HG03460 (cell line): ENCODE data around the gene CAPG.
"Not testable (repeated sequence)": the region's sequence is repeated elsewhere in the genome, so short reads cannot be mapped to it uniquely, and the experiment has no call there.

ENCODE experiments used
- ATAC-seq: cut with Tn5 transposase; IDR thresholded peaks from one replicate; pipeline ENCODE4 v1.9.1; 2021; ENCODE audit not compliant: unreplicated experiment

Gene CAPG

GRCh38 chr2:85398426-85399182, 11.6 kb downstream of the CAPG start:
- ATAC-seq: no peak

GRCh38 chr2:85397925-85398331, 12.2 kb downstream of the CAPG start:
- no peak for ATAC-seq

GRCh38 chr2:85396531-85397470, 13.4 kb downstream of the CAPG start:
- ATAC-seq: no peak

- ATAC-seq: no peak
Measured at GRCh38 chr2:85395912-85396475, 14.2 kb downstream of the CAPG start.

GRCh38 chr2:85394976-85395375, 15.2 kb downstream of the CAPG start:
- no peak for ATAC-seq

- no peak for ATAC-seq
Measured at GRCh38 chr2:85394261-85394681, 15.9 kb downstream of the CAPG start.

- no peak for ATAC-seq
Measured at GRCh38 chr2:85393836-85394235, 16.3 kb downstream of the CAPG start.

- no peak for ATAC-seq
Measured at GRCh38 chr2:85390941-85391669, 19.1 kb downstream of the CAPG start.

- no peak for ATAC-seq
Measured at GRCh38 chr2:85388878-85389538, 21.2 kb downstream of the CAPG start.

GRCh38 chr2:85387754-85388153, 22.4 kb downstream of the CAPG start:
- no peak for ATAC-seq

- ATAC-seq: no peak
Measured at GRCh38 chr2:85385746-85386145, 24.4 kb downstream of the CAPG start.

- no peak for ATAC-seq
Measured at GRCh38 chr2:85383850-85384249, 26.3 kb downstream of the CAPG start.

GRCh38 chr2:85383151-85383550, 27.0 kb downstream of the CAPG start:
- ATAC-seq: not testable (repeated sequence)

GRCh38 chr2:85380048-85380447, 30.1 kb downstream of the CAPG start:
- ATAC-seq: no peak

- ATAC-seq: no peak
Measured at GRCh38 chr2:85378257-85378656, 31.9 kb downstream of the CAPG start.

GRCh38 chr2:85377083-85377482, 33.1 kb downstream of the CAPG start:
- ATAC-seq: no peak

GRCh38 chr2:85376291-85377065, 33.7 kb downstream of the CAPG start:
- ATAC-seq: no peak

GRCh38 chr2:85371045-85371444, 39.1 kb downstream of the CAPG start:
- no peak for ATAC-seq

GRCh38 chr2:85369500-85369899, 40.7 kb downstream of the CAPG start:
- ATAC-seq: no peak

GRCh38 chr2:85368921-85369320, 41.2 kb downstream of the CAPG start:
- no peak for ATAC-seq
